ENCODE data around the gene DGKG.
A peak's percentile ranks its signal among the peaks of the same experiment; 100 is the strongest.

DGKG gene

GRCh38 chr3:186124592-186124991 lies 237.4 kb downstream of the DGKG start:
- DNase-seq = no peak
- TF ChIP-seq CTCF (IDR thresholded peaks at IDR 0.05) = no peak
- Mint-ChIP-seq H3K9me3 (no peaks in the 10 kb centered on the region), H3K27me3 (ENCODE audit: low read depth, poor library complexity) (peaks cover 11% of the 10 kb centered on the region), H3K27ac (peak overlapping the region; percentile 94), H3K4me3 (peak overlapping the region; percentile 13), H3K36me3 (ENCODE audit: low read depth) (no peaks in the 10 kb centered on the region), H3K4me1 (peaks cover 84% of the 10 kb centered on the region)

GRCh38 chr3:186123012-186123411 lies 239.0 kb downstream of the DGKG start:
- Mint-ChIP-seq H3K9me3 (no peaks in the 10 kb centered on the region), H3K4me1 (peaks cover 80% of the 10 kb centered on the region), H3K27me3 (ENCODE audit: low read depth, poor library complexity) (peaks cover 20% of the 10 kb centered on the region), H3K27ac (no peak overlapping the region), H3K4me3 (no peak overlapping the region), H3K36me3 (ENCODE audit: low read depth) (no peaks in the 10 kb centered on the region)
- no peak for TF ChIP-seq CTCF (IDR thresholded peaks at IDR 0.05)
- no peak for DNase-seq

DNA sequence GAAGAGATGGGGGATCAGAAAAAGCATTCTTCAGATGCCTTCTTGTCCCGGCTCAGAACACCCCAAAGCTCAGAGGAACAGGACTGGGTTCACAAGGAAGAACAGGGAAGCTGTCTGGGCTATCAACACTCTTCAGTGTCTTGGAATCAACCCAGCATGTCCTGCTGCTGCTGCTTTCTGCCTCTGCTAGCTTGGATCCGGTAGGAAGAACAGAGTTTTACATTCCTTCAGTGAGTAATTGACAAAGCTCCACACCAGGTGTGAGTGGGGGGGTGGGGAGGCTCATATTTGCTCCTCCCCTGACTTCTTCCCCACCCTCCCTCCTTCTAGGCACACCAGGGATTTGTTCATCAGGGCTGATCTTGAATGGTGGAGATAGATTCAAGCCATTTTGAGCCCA lies 240.1 kb downstream of the DGKG start:
- peaks cover 22% of the 10 kb centered on the region for H3K27me3 Mint-ChIP-seq (ENCODE audit: low read depth, poor library complexity)
- TF ChIP-seq CTCF (IDR thresholded peaks at IDR 0.05) = no peak
- peaks cover 77% of the 10 kb centered on the region for H3K4me1 Mint-ChIP-seq
- H3K4me3 Mint-ChIP-seq = no peak overlapping the region
- no peak overlapping the region for H3K27ac Mint-ChIP-seq
- H3K9me3 Mint-ChIP-seq = no peaks in the 10 kb centered on the region
- no peak for DNase-seq
- H3K36me3 Mint-ChIP-seq (ENCODE audit: low read depth) = no peaks in the 10 kb centered on the region

- no peak overlapping the region for H3K27ac Mint-ChIP-seq
- H3K27me3 Mint-ChIP-seq (ENCODE audit: low read depth, poor library complexity) = peaks cover 26% of the 10 kb centered on the region
- peaks cover 77% of the 10 kb centered on the region for H3K4me1 Mint-ChIP-seq
- no peak for DNase-seq
- no peak for TF ChIP-seq CTCF (IDR thresholded peaks at IDR 0.05)
- no peaks in the 10 kb centered on the region for H3K9me3 Mint-ChIP-seq
- H3K36me3 Mint-ChIP-seq (ENCODE audit: low read depth) = no peaks in the 10 kb centered on the region
- no peak overlapping the region for H3K4me3 Mint-ChIP-seq
Measured at GRCh38 chr3:186121278-186121677, 240.8 kb downstream of the DGKG start.

GRCh38 chr3:186119499-186119898 lies 242.5 kb downstream of the DGKG start:
- H3K9me3 Mint-ChIP-seq = no peaks in the 10 kb centered on the region
- TF ChIP-seq CTCF (IDR thresholded peaks at IDR 0.05) = no peak
- DNase-seq = no peak
- peaks cover 78% of the 10 kb centered on the region for H3K4me1 Mint-ChIP-seq
- H3K36me3 Mint-ChIP-seq (ENCODE audit: low read depth) = no peaks in the 10 kb centered on the region
- H3K4me3 Mint-ChIP-seq = no peak overlapping the region
- H3K27ac Mint-ChIP-seq = no peak overlapping the region
- peaks cover 32% of the 10 kb centered on the region for H3K27me3 Mint-ChIP-seq (ENCODE audit: low read depth, poor library complexity)

DNA sequence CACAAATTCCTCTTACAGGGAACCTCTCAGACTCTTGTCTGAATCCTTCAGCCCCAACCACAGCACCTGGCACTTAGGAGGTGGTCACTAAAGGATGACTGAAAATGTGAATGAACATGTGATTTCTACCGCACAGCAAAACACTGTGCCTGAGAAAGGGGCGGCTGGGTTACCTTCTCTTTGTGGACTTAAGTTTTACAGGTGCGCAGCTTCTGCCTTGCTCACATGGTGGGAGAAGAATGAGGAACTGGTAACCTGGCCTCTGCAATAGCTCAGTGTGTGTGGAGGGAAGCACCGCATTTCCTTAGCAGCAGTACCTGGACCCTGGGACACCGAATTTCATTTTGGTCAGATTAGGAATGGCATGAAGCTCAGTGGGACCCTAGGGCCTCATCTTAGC lies 243.3 kb downstream of the DGKG start:
- no peak for DNase-seq
- no peaks in the 10 kb centered on the region for H3K36me3 Mint-ChIP-seq (ENCODE audit: low read depth)
- no peak for TF ChIP-seq CTCF (IDR thresholded peaks at IDR 0.05)
- no peak overlapping the region for H3K4me3 Mint-ChIP-seq
- no peak overlapping the region for H3K27ac Mint-ChIP-seq
- peaks cover 34% of the 10 kb centered on the region for H3K27me3 Mint-ChIP-seq (ENCODE audit: low read depth, poor library complexity)
- H3K4me1 Mint-ChIP-seq = peaks cover 70% of the 10 kb centered on the region
- no peaks in the 10 kb centered on the region for H3K9me3 Mint-ChIP-seq

Data from nephron progenitor cell (in vitro differentiated cells).